MCF 10A (cell line): ENCODE data around the gene MRPL27. TPM values are rescaled to one million over a fixed set of nuclear protein-coding genes. Genes with fewer than 3 reads are reported as not detected.

Experiments
- Bru-seq: library from RNA; stranded (reverse); fragments of 400-500 nt; gene quantifications from one replicate; lab custom pipeline; 2021; lab: Mats Ljungman, UMichigan
- BruChase-seq, 2 experiments: library from RNA; stranded (reverse); fragments of 400-500 nt; gene quantifications; one replicate each; lab custom pipeline; 2021; lab: Mats Ljungman, UMichigan
- BruUV-seq: library from RNA; stranded (reverse); fragments of 400-500 nt; replicated peaks from 2 replicates; lab custom pipeline; 2021; lab: Mats Ljungman, UMichigan
- CTCF ChIA-PET: fragments of 300-600 bp; sonication (Branson Sonifier 250); formaldehyde crosslinking; extraction: SDS; loops from one replicate; lab custom pipeline; 2021; ENCODE audit warnings: antibody characterized with exemption, inconsistent platforms; lab: Yijun Ruan, JAX
- POLR2A ChIA-PET: fragments of 300-600, 350-650 bp; sonication (Branson Sonifier 250); formaldehyde crosslinking; extraction: SDS; loops from one replicate; lab custom pipeline; 2020; ENCODE audit warnings: antibody characterized with exemption, inconsistent platforms; lab: Yijun Ruan, JAX
- DNase-seq: peaks from one replicate; pipeline ENCODE4 v3.0.0-alpha.2; 2018; ENCODE audit not compliant: unreplicated experiment
- H3K27ac Mint-ChIP-seq: one replicate; pipeline ENCODE4 v1.8.0; 2022; ENCODE audit warnings: mild to moderate bottlenecking, low read depth, mixed read lengths; ENCODE audit not compliant: unreplicated experiment
- H3K27me3 Mint-ChIP-seq: one replicate; pipeline ENCODE4 v1.8.0; 2022; ENCODE audit warnings: mixed read lengths; ENCODE audit not compliant: insufficient read depth, unreplicated experiment
- H3K36me3 Mint-ChIP-seq: one replicate; pipeline ENCODE4 v1.8.0; 2022; ENCODE audit warnings: mild to moderate bottlenecking, moderate library complexity, mixed read lengths; ENCODE audit not compliant: insufficient read depth, unreplicated experiment
- H3K4me1 Mint-ChIP-seq: one replicate; pipeline ENCODE4 v1.8.0; 2022; ENCODE audit warnings: mixed read lengths; ENCODE audit not compliant: insufficient read depth, unreplicated experiment
- H3K4me3 Mint-ChIP-seq: one replicate; pipeline ENCODE4 v1.8.0; 2022; ENCODE audit warnings: mild to moderate bottlenecking, moderate library complexity, mixed read lengths; ENCODE audit not compliant: unreplicated experiment
- H3K9me3 Mint-ChIP-seq: one replicate; pipeline ENCODE4 v1.8.0; 2022; ENCODE audit warnings: mixed read lengths; ENCODE audit not compliant: unreplicated experiment
- intact Hi-C: fragments of 100-400 bp; cut with micrococcal nuclease; formaldehyde crosslinking; loops from 2 replicates; pipeline ENCODE4 v1.14.1; 2022
- long read RNA-seq: library from polyadenylated mRNA; stranded (forward); transcript quantifications from one replicate; pipeline ENCODE4 v2.0.0, GENCODE V29; 2022
- total RNA-seq: library from RNA; stranded (reverse); gene quantifications from 2 replicates; pipeline ENCODE4 v1.2.3, GENCODE V29; 2022
- TF ChIP-seq, protein P1 (sequence below): fragments of 200-600 bp; IDR thresholded peaks from one replicate; pipeline ENCODE4 v1.8.0; 2022; ENCODE audit warnings: antibody characterized with exemption, mild to moderate bottlenecking; ENCODE audit not compliant: unreplicated experiment

Gene MRPL27
- total RNA-seq (57.2 and 71.5 TPM in 2 replicates), Bru-seq, nascent RNA (percentile 87 among the genes with signal in this experiment), BruChase-seq, experiment 1, labeled RNA remaining after a 6-hour chase (percentile 85 among the genes with signal in this experiment), BruChase-seq, experiment 2, labeled RNA remaining after a 2-hour chase (percentile 87 among the genes with signal in this experiment)
- long read RNA-seq, transcript MRPL27-202 (3 exons, 2,441 nt) = minor isoform, 8 of 154 reads
- long read RNA-seq, transcript MRPL27-201 (4 exons, 716 nt) = major isoform, 135 of 154 reads
- long read RNA-seq, partial matches to known transcripts = 0 of 154 reads
- long read RNA-seq, other reads (novel, unspliced or antisense) = 10 of 154 reads

DNA sequence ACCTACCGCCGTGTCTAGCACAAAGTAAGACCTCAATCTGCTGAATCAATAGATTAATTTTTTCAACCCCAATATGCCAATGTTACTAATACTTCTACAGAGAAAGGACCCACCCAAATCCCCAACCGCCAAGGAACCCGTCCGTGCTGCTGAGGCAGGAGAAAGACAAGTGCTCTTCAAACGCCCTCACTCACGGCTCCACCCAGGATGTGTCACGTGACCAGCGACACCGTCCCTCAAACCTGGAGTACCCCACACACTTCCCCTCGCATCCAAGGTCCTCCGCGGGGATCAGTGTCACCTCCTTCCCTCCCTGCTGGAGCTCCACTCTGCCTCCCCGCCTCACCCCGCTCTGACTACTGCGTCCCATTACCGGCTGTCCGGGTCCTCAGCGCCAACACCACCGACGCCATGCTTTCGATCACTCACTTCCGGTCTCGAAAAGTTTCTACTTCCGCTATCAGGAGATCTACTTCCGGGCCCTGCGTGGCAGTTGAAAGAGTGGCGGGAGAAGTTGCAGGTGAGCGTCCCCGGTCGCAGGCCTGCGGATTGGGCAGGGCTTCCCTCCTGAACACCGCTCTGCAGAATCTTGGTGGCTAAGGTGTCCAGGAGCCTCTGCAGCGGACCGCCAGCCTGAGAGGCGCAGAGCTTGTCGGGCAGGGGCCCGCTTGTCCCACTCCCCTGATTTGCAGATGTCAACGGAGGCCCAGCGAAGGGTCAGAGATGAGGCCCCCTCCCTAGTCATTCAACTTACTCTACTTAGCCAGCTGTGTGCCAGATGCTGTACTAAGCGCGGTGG is at the start of gene MRPL27, which contains the start of gene EME1:
MRPL27 (minus strand) TSS at position 427 of the 799 bp plus-strand sequence; CDS start at position 413, 14 bp downstream.
EME1 (plus strand) TSS at position 472 of the 799 bp plus-strand sequence. CDS start 1,980 bp downstream, outside the sequence.
- no TSS peak for BruUV-seq
- no peaks in the 10 kb centered on the region for H3K27me3 Mint-ChIP-seq
- peaks cover 12% of the 10 kb centered on the region for H3K4me1 Mint-ChIP-seq
- TF ChIP-seq, protein P1, sequence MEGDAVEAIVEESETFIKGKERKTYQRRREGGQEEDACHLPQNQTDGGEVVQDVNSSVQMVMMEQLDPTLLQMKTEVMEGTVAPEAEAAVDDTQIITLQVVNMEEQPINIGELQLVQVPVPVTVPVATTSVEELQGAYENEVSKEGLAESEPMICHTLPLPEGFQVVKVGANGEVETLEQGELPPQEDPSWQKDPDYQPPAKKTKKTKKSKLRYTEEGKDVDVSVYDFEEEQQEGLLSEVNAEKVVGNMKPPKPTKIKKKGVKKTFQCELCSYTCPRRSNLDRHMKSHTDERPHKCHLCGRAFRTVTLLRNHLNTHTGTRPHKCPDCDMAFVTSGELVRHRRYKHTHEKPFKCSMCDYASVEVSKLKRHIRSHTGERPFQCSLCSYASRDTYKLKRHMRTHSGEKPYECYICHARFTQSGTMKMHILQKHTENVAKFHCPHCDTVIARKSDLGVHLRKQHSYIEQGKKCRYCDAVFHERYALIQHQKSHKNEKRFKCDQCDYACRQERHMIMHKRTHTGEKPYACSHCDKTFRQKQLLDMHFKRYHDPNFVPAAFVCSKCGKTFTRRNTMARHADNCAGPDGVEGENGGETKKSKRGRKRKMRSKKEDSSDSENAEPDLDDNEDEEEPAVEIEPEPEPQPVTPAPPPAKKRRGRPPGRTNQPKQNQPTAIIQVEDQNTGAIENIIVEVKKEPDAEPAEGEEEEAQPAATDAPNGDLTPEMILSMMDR = no peak
- peaks cover 34% of the 10 kb centered on the region for H3K36me3 Mint-ChIP-seq
- POLR2A ChIA-PET = interaction anchor here (0.6 to 5.9 kb wide), 15 partner anchors 9 to 747 kb away, joined by 3 to 54 read pairs (median 5); partner anchors contain the start of genes ANKRD40, LRRC59 and SPAG9
- intact Hi-C loops = no loop called here
- CTCF ChIA-PET = interaction anchor here (0.6 to 2.2 kb wide), 3 partner anchors 10 to 24 kb away, joined by 3 to 17 read pairs (median 9); partner anchors contain the start of gene LRRC59
- DNase-seq = peak; percentile 90
- no peaks in the 10 kb centered on the region for H3K9me3 Mint-ChIP-seq
- H3K4me3 Mint-ChIP-seq = peak within 1 kb of the TSS; percentile 91
- peak within 1 kb of the TSS; percentile 97 for H3K27ac Mint-ChIP-seq

DNA sequence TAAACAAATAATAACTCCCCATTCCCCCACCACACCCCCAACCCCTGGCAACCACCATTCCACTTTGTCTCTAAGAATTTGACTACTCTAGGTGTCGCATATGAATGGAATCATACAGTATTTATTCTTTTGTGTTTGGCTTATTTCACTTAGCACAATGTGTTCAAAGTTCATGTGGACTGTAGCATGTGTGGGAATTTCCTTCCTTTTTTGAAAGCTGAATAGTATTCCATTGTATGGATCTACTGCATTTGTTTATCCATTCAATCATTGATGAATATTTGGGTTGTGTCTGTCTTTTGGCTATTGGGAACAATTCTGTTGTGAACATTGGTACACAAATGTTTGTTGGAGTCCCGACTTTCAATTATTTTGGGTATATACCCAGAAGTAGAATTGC is 49.8 kb upstream of the MRPL27 start:
- Mint-ChIP-seq H3K4me1 (peaks cover 10% of the 10 kb centered on the region), H3K4me3 (no peak overlapping the region), H3K9me3 (no peaks in the 10 kb centered on the region), H3K36me3 (peaks cover 6% of the 10 kb centered on the region), H3K27me3 (no peaks in the 10 kb centered on the region), H3K27ac (no peak overlapping the region)
- CTCF ChIA-PET = interaction anchor here (0.6 to 2.1 kb wide), 4 partner anchors 9 to 385 kb away, joined by 3 to 8 read pairs (median 3); no protein-coding TSS in a partner anchor
- no peak for DNase-seq
- BruUV-seq = no TSS peak
- intact Hi-C loops = no loop called here
- TF ChIP-seq, protein P1 = no peak
- POLR2A ChIA-PET = interaction anchor here (0.5 to 3.1 kb wide), 2 partner anchors 11 to 25 kb away, joined by 4 to 37 read pairs; partner anchors contain the start of gene LRRC59

DNA sequence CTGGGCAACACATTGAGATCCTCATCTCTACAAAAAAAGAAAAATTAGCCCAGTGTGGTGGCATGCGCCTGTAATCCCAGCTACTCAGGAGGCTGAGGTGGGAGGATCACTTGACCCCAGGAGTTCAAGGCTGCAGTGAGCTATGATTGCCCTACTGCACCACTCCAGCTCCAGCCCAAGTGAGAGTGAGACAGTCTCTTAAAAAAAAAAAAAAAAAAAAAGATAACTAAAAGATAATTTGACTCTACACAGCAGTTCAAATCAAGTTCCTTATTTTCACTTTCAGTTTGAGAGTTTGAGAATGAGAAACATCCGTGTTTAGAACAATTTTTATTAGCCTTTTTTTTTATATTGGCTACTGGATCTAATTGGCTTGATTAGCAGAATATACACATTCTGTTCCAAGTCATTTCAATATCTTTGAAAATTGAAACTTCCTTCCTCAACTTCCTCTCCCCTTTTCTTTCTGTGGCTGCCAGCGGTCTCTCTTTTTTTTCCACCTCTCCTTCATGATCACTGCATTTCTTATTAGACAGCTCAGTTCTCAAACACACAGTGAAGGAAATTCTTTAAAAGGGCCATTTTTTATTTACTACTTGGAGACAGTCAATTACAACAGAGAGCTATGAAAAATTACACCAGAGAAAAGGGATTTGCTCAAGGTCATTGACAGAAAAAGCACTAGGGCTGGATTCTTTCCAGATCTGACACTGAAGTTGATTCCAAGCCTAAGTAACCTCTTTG is 48.5 kb upstream of the MRPL27 start:
- ChIA-PET CTCF (interaction anchor here (0.6 to 2.1 kb wide), 5 partner anchors 10 to 327 kb away, joined by 3 to 8 read pairs (median 3); no protein-coding TSS in a partner anchor), POLR2A (interaction anchor here (0.6 to 3.1 kb wide), 8 partner anchors 10 to 285 kb away, joined by 3 to 37 read pairs (median 3); partner anchors contain the start of gene LRRC59)
- Mint-ChIP-seq H3K4me3 (peak overlapping the region; percentile 13), H3K27ac (no peak overlapping the region), H3K27me3 (no peaks in the 10 kb centered on the region), H3K36me3 (peaks cover 3% of the 10 kb centered on the region), H3K4me1 (peaks cover 10% of the 10 kb centered on the region), H3K9me3 (no peaks in the 10 kb centered on the region)
- intact Hi-C loops = no loop called here
- no peak for DNase-seq
- TF ChIP-seq, protein P1 = no peak
- BruUV-seq = no TSS peak
